Measurements from ENCODE around the gene MAFB.

MAFB gene

DNA sequence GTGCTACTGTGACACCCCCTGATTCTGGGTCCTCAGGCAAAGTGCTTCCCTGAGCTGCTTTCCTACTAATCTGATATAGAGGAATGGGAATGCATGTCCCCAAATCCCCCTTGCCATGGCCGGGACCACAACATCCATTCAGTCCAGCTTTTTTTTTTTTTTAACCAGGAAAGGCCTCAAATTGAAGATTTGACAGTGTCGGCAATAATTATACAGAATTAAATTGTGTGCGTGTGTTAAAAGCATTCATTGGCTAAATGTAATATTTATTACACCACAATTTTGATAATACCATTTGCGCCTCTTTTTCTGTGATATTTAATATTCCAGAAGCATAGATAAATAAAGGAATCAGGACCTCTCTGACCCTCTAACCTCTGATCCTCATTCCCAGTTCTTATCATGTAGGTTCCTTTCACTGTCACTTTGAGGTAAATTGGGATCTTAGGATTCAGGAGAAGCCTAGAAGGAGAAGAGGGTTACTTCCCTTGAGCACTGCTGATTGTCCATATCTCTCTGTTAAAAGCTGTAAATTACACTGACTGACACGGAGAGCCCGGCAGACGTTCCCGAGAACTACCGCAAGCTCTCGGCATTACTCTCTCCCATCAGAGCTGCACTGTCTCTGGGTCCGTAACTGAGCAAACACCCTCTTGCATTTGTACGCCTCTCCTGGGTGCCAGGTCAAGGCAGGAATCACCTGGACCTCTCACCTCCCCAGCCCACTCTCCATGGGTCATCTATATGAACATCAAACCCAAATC lies 29.4 kb upstream of the MAFB start:
- H3K79me2 ChIP-seq (ENCODE audit: insufficient read depth, low read length): no peaks in the 10 kb centered on the region
- no peaks in the 10 kb centered on the region for H3K36me3 ChIP-seq (ENCODE audit: low read length)
- H3K9me2 ChIP-seq (replicated peaks; ENCODE audit: insufficient read depth, low read length): no peaks in the 10 kb centered on the region
- H3F3A ChIP-seq (ENCODE audit: insufficient read depth): no peaks in the 10 kb centered on the region
- TF ChIP-seq CTCF (IDR thresholded peaks at IDR 0.05; ENCODE audit: insufficient read depth, low read length, poor library complexity, severe bottlenecking) (no peak), EZH2phosphoT487 (conservative IDR thresholded peaks at IDR 0.05; ENCODE audit: low read length) (no peak)
- H3K9ac ChIP-seq (ENCODE audit: low read length): no peak overlapping the region
- no peak overlapping the region for H3K4me3 ChIP-seq (ENCODE audit: insufficient read depth, low read length, poor library complexity, severe bottlenecking)
- no peak overlapping the region for H3K27ac ChIP-seq (ENCODE audit: low read depth, low read length)
- no peaks in the 10 kb centered on the region for H3K27me3 ChIP-seq (ENCODE audit: low read length)
- no peak overlapping the region for H2AFZ ChIP-seq (ENCODE audit: low read depth, low read length, severe bottlenecking)
- H3K4me2 ChIP-seq (ENCODE audit: low read depth, low read length, poor library complexity, severe bottlenecking): no peak overlapping the region
- no peaks in the 10 kb centered on the region for H3K9me3 ChIP-seq (ENCODE audit: insufficient read depth, low read length)
- no peaks in the 10 kb centered on the region for H4K20me1 ChIP-seq (ENCODE audit: low read depth, low read length)

- Histone ChIP-seq H3K79me2 (ENCODE audit: insufficient read depth, low read length) (no peaks in the 10 kb centered on the region), H3K4me3 (ENCODE audit: insufficient read depth, low read length, poor library complexity, severe bottlenecking) (no peak overlapping the region), H3F3A (ENCODE audit: insufficient read depth) (no peaks in the 10 kb centered on the region), H2AFZ (ENCODE audit: low read depth, low read length, severe bottlenecking) (no peak overlapping the region), H3K9me2 (replicated peaks; ENCODE audit: insufficient read depth, low read length) (no peaks in the 10 kb centered on the region), H3K9me3 (ENCODE audit: insufficient read depth, low read length) (no peaks in the 10 kb centered on the region), H3K27ac (ENCODE audit: low read depth, low read length) (no peak overlapping the region), H3K27me3 (ENCODE audit: low read length) (no peaks in the 10 kb centered on the region), H3K9ac (ENCODE audit: low read length) (no peak overlapping the region), H4K20me1 (ENCODE audit: low read depth, low read length) (no peaks in the 10 kb centered on the region), H3K36me3 (ENCODE audit: low read length) (no peaks in the 10 kb centered on the region), H3K4me2 (ENCODE audit: low read depth, low read length, poor library complexity, severe bottlenecking) (no peak overlapping the region)
- TF ChIP-seq CTCF (IDR thresholded peaks at IDR 0.05; ENCODE audit: insufficient read depth, low read length, poor library complexity, severe bottlenecking) (no peak), EZH2phosphoT487 (conservative IDR thresholded peaks at IDR 0.05; ENCODE audit: low read length) (no peak)
Observed at GRCh38 chr20:40717343-40717865, 28.4 kb upstream of the MAFB start.

DNA sequence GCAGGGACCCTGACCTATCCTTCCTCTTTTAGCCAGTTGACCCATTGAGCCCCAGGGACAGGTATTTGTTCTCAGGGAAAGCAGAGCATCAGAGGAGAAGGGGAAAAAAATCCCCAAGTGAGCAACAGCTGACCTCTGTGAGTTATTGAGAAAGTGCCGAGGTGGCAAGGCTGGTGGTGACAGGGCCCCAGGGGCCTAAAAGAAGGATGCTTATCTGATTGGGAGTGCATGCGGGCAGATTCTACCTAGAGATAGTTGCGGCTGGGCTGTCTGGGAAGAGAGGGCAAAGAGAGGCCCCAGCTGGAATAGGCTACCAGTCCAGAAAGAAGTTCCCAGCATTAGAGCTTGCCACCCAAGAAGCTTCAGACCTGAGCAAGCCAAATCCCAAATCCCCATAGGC lies 26.5 kb upstream of the MAFB start:
- H3K79me2 ChIP-seq (ENCODE audit: insufficient read depth, low read length): no peaks in the 10 kb centered on the region
- no peak overlapping the region for H3K9ac ChIP-seq (ENCODE audit: low read length)
- H3K9me2 ChIP-seq (replicated peaks; ENCODE audit: insufficient read depth, low read length): no peaks in the 10 kb centered on the region
- H3K4me3 ChIP-seq (ENCODE audit: insufficient read depth, low read length, poor library complexity, severe bottlenecking): no peak overlapping the region
- no peaks in the 10 kb centered on the region for H3K9me3 ChIP-seq (ENCODE audit: insufficient read depth, low read length)
- H2AFZ ChIP-seq (ENCODE audit: low read depth, low read length, severe bottlenecking): no peak overlapping the region
- no peaks in the 10 kb centered on the region for H3K27me3 ChIP-seq (ENCODE audit: low read length)
- no peaks in the 10 kb centered on the region for H3F3A ChIP-seq (ENCODE audit: insufficient read depth)
- H3K4me2 ChIP-seq (ENCODE audit: low read depth, low read length, poor library complexity, severe bottlenecking): no peak overlapping the region
- H4K20me1 ChIP-seq (ENCODE audit: low read depth, low read length): no peaks in the 10 kb centered on the region
- H3K36me3 ChIP-seq (ENCODE audit: low read length): no peaks in the 10 kb centered on the region
- no peak for TF ChIP-seq EZH2phosphoT487 (conservative IDR thresholded peaks at IDR 0.05; ENCODE audit: low read length)
- no peak for TF ChIP-seq CTCF (IDR thresholded peaks at IDR 0.05; ENCODE audit: insufficient read depth, low read length, poor library complexity, severe bottlenecking)
- H3K27ac ChIP-seq (ENCODE audit: low read depth, low read length): no peak overlapping the region
